ENCODE measurements around the gene ERGIC1. TPM values are rescaled to one million over a fixed set of nuclear protein-coding genes. Genes with fewer than 3 reads are reported as not detected.

ERGIC1 gene
- total and polyA plus RNA-seq, 2 of the 13 experiments (the other 11 are each of a cell fraction or from before 2014, with no cell fraction given): 78.5 to 184 TPM

GRCh38 chr5:172942556-172942955, 108.5 kb downstream of the ERGIC1 start:
- DNase-seq (ENCODE audit: low spot score) (no peak), ATAC-seq (no peak), FAIRE-seq (no peak)
- no peaks in the 10 kb centered on the region for H3K27me3 ChIP-seq (ENCODE audit: control insufficient read depth in 1 of 2, insufficient read depth in 2 of 2, low read length in 2 of 2)
- no peaks in the 10 kb centered on the region for H3K9me3 ChIP-seq (ENCODE audit: low read length)
- in situ Hi-C loops (cut with HindIII; ENCODE audit: extremely low pct_ligation_motif_present, low pct_unique_long_range_greater_than_20kb): no loop called here
- no peaks in the 10 kb centered on the region for H3K4me1 ChIP-seq (ENCODE audit: insufficient read depth, low read length)
- H3K27ac ChIP-seq (ENCODE audit: extremely low read length, insufficient read depth, low read length): no peak overlapping the region
- H3K36me3 ChIP-seq (replicated peaks in 1 of 2; ENCODE audit: control insufficient read depth in 1 of 2, insufficient read depth in 2 of 2, low read length in 2 of 2): peaks cover 23 to 63% of the 10 kb centered on the region in 2 experiments
- H3K4me3 ChIP-seq (replicated peaks in 1 of 3; ENCODE audit: insufficient read depth in 1 of 3, low read depth in 2 of 3, low read length in 3 of 3): no peak overlapping the region
- CTCF ChIA-PET (ENCODE audit: low intra/inter-chr PET ratio, low total read pairs): no interaction called here
- no peaks in the 10 kb centered on the region for H4K20me1 ChIP-seq (ENCODE audit: insufficient read depth, low read length)
- POLR2A ChIA-PET: no interaction called here
- intact Hi-C loops (cut with micrococcal nuclease; ENCODE audit: unreplicated experiment): no loop called here
- no TSS peak for BruUV-seq (replicated peaks)
- H2AFZ ChIP-seq (ENCODE audit: low read length): no peak overlapping the region
- no peaks in the 10 kb centered on the region for H3K79me2 ChIP-seq (ENCODE audit: insufficient read depth, low read length)
- WGBS (ENCODE audit: low lambda C conversion rate): 95% methylated on average over 11 of the region's 11 CpGs
- no peak overlapping the region for H3K4me2 ChIP-seq (ENCODE audit: low read depth, low read length)
- H3K9ac ChIP-seq (ENCODE audit: insufficient read depth, low read depth, low read length): no peak overlapping the region
- no peak for TF ChIP-seq MIXL1 (CRISPR knock-in tag; IDR thresholded peaks at IDR 0.05)
- no peak for TF ChIP-seq GLI4 (CRISPR knock-in tag; IDR thresholded peaks at IDR 0.05; ENCODE audit: borderline replicate concordance)
- TF ChIP-seq ZNF33A (CRISPR knock-in tag; IDR thresholded peaks at IDR 0.05; ENCODE audit: borderline replicate concordance): no peak
- no peak for TF ChIP-seq ZNF7 (CRISPR knock-in tag; IDR thresholded peaks at IDR 0.05)
- no peak for TF ChIP-seq ZNF574 (CRISPR knock-in tag; IDR thresholded peaks at IDR 0.05)
- TF ChIP-seq, protein P1, sequence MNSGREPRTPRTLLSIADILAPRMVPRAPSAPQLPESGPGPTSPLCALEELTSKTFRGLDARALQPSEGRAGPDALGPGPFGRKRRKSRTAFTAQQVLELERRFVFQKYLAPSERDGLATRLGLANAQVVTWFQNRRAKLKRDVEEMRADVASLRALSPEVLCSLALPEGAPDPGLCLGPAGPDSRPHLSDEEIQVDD (CRISPR knock-in tag; IDR thresholded peaks at IDR 0.05; ENCODE audit: borderline replicate concordance): no peak
- TF ChIP-seq ZEB1 (IDR thresholded peaks at IDR 0.05; ENCODE audit: insufficient replicate concordance, low read depth): no peak
- no peak for TF ChIP-seq BATF2 (CRISPR knock-in tag; IDR thresholded peaks at IDR 0.05)
- TF ChIP-seq ADNP (CRISPR knock-in tag; IDR thresholded peaks at IDR 0.05): no peak
- TF ChIP-seq, protein P2, sequence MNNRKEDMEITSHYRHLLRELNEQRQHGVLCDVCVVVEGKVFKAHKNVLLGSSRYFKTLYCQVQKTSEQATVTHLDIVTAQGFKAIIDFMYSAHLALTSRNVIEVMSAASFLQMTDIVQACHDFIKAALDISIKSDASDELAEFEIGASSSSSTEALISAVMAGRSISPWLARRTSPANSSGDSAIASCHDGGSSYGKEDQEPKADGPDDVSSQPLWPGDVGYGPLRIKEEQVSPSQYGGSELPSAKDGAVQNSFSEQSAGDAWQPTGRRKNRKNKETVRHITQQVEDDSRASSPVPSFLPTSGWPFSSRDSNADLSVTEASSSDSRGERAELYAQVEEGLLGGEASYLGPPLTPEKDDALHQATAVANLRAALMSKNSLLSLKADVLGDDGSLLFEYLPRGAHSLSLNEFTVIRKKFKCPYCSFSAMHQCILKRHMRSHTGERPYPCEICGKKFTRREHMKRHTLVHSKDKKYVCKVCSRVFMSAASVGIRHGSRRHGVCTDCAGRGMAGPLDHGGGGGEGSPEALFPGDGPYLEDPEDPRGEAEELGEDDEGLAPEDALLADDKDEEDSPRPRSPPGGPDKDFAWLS (CRISPR knock-in tag; IDR thresholded peaks at IDR 0.05; ENCODE audit: borderline replicate concordance): no peak
- TF ChIP-seq ETV5 (CRISPR knock-in tag; IDR thresholded peaks at IDR 0.05; ENCODE audit: borderline replicate concordance): no peak
- no peak for TF ChIP-seq FOXK2 (IDR thresholded peaks at IDR 0.05)
- TF ChIP-seq ZSCAN12 (CRISPR knock-in tag; IDR thresholded peaks at IDR 0.05): no peak
- TF ChIP-seq, protein P3, sequence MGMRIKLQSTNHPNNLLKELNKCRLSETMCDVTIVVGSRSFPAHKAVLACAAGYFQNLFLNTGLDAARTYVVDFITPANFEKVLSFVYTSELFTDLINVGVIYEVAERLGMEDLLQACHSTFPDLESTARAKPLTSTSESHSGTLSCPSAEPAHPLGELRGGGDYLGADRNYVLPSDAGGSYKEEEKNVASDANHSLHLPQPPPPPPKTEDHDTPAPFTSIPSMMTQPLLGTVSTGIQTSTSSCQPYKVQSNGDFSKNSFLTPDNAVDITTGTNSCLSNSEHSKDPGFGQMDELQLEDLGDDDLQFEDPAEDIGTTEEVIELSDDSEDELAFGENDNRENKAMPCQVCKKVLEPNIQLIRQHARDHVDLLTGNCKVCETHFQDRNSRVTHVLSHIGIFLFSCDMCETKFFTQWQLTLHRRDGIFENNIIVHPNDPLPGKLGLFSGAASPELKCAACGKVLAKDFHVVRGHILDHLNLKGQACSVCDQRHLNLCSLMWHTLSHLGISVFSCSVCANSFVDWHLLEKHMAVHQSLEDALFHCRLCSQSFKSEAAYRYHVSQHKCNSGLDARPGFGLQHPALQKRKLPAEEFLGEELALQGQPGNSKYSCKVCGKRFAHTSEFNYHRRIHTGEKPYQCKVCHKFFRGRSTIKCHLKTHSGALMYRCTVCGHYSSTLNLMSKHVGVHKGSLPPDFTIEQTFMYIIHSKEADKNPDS (CRISPR knock-in tag; IDR thresholded peaks at IDR 0.05): no peak
